ENCODE data around the gene LAMA5.

The LAMA5 gene

GRCh38 chr20:62329389-62330377 lies 37.4 kb downstream of the LAMA5 start:
- no peak for TF ChIP-seq CTCF (IDR thresholded peaks at IDR 0.05; ENCODE audit: low read depth, low read length)
- H3K4me3 ChIP-seq (replicated peaks in 1 of 2; ENCODE audit: low read depth in 2 of 2, low read length in 2 of 2), result no peak overlapping the region
- DNase-seq (ENCODE audit: low read depth in 2 of 2), result no peak

- TF ChIP-seq CTCF (IDR thresholded peaks at IDR 0.05; ENCODE audit: low read depth, low read length), result no peak
- DNase-seq (ENCODE audit: low read depth in 2 of 2), result no peak
- no peak overlapping the region for H3K4me3 ChIP-seq (replicated peaks in 1 of 2; ENCODE audit: low read depth in 2 of 2, low read length in 2 of 2)
These were observed 38.3 kb downstream of the LAMA5 start for GRCh38 chr20:62328684-62329388.

- H3K4me3 ChIP-seq (replicated peaks in 1 of 2; ENCODE audit: low read depth in 2 of 2, low read length in 2 of 2), result no peak overlapping the region
- no peak for DNase-seq (ENCODE audit: low read depth in 2 of 2)
- TF ChIP-seq CTCF (IDR thresholded peaks at IDR 0.05; ENCODE audit: low read depth, low read length), result no peak
These were observed 39.2 kb downstream of the LAMA5 start for GRCh38 chr20:62327726-62328495.

- DNase-seq (ENCODE audit: low read depth in 2 of 2), result no peak
- TF ChIP-seq CTCF (IDR thresholded peaks at IDR 0.05; ENCODE audit: low read depth, low read length), result no peak
- H3K4me3 ChIP-seq (replicated peaks in 1 of 2; ENCODE audit: low read depth in 2 of 2, low read length in 2 of 2), result no peak overlapping the region
These were observed 40.0 kb downstream of the LAMA5 start for GRCh38 chr20:62326959-62327725.

- TF ChIP-seq CTCF (IDR thresholded peaks at IDR 0.05; ENCODE audit: low read depth, low read length), result no peak
These were observed 40.6 kb downstream of the LAMA5 start for GRCh38 chr20:62326559-62326958.

More at GRCh38 chr20:62326559-62326958, 40.6 kb downstream of the LAMA5 start:
- no peak for DNase-seq (ENCODE audit: low read depth in 2 of 2)
- no peak overlapping the region for H3K4me3 ChIP-seq (replicated peaks in 1 of 2; ENCODE audit: low read depth in 2 of 2, low read length in 2 of 2)

All from cardiac fibroblast (primary cell).